GM23338 (cell line): ENCODE data around the gene GPR37L1. TPM values are rescaled to one million over a fixed set of nuclear protein-coding genes. Genes with fewer than 3 reads are reported as not detected.

Source experiments
- ATAC-seq: fragments of 200-7000 bp; cut with Tn5 transposase; 3 replicates; pipeline ENCODE4 v1.9.1; 2020
- DNase-seq: peaks from one replicate; pipeline ENCODE4 v3.0.0-alpha.2; 2015; ENCODE audit warnings: low spot score
- H2AFZ ChIP-seq: fragments of 200-600 bp; sonication (generic); 2 replicates; pipeline ENCODE4 v1.8.0; 2016; ENCODE audit warnings: antibody characterized with exemption, mild to moderate bottlenecking, moderate library complexity
- H3F3A ChIP-seq: fragments of 200-600 bp; sonication (generic); replicated peaks from 2 replicates; pipeline ENCODE4 v1.8.0; 2017; ENCODE audit warnings: antibody characterized with exemption, mixed run types, low read depth
- H3K27ac ChIP-seq: fragments of 200-600 bp; sonication (generic); 2 replicates; pipeline ENCODE4 v1.6.1; 2016; ENCODE audit warnings: low read depth
- H3K27me3 ChIP-seq: fragments of 200-600 bp; sonication (generic); 2 replicates; pipeline ENCODE4 v1.8.0; 2016; ENCODE audit warnings: mild to moderate bottlenecking, mixed run types, moderate library complexity; ENCODE audit not compliant: insufficient read depth
- H3K36me3 ChIP-seq: fragments of 200-600 bp; sonication (generic); 2 replicates; pipeline ENCODE4 v1.8.0; 2016; ENCODE audit warnings: mild to moderate bottlenecking; ENCODE audit not compliant: insufficient read depth
- H3K4me1 ChIP-seq: fragments of 200-600 bp; sonication (generic); 2 replicates; pipeline ENCODE4 v1.8.0; 2016; ENCODE audit warnings: mild to moderate bottlenecking, moderate library complexity; ENCODE audit not compliant: insufficient read depth
- H3K4me2 ChIP-seq: fragments of 200-600 bp; sonication (generic); 2 replicates; pipeline ENCODE4 v1.7.1; 2017; ENCODE audit warnings: mixed run types
- H3K4me3 ChIP-seq: fragments of 200-600 bp; sonication (generic); 2 replicates; pipeline ENCODE4 v1.6.1; 2016; ENCODE audit warnings: mixed run types
- H3K79me2 ChIP-seq: fragments of 200-600 bp; sonication (generic); replicated peaks from 2 replicates; pipeline ENCODE4 v1.8.0; 2017; ENCODE audit warnings: mild to moderate bottlenecking; ENCODE audit not compliant: insufficient read depth
- H3K9me2 ChIP-seq: fragments of 200-600 bp; sonication (generic); 2 replicates; pipeline ENCODE4 v1.8.0; 2017; ENCODE audit not compliant: insufficient read depth
- H4K20me1 ChIP-seq: fragments of 200-600 bp; sonication (generic); replicated peaks from 2 replicates; pipeline ENCODE4 v1.8.0; 2017; ENCODE audit warnings: mild to moderate bottlenecking; ENCODE audit not compliant: insufficient read depth
- H3K27ac Mint-ChIP-seq: 2 replicates; pipeline ENCODE4 v1.8.0; 2020; ENCODE audit warnings: inconsistent platforms, mild to moderate bottlenecking, moderate library complexity, mixed read lengths
- H3K27me3 Mint-ChIP-seq: 3 replicates; pipeline ENCODE4 v1.8.0; 2022; ENCODE audit warnings: low read depth, mild to moderate bottlenecking, moderate library complexity, mixed read lengths, inconsistent platforms; ENCODE audit not compliant: insufficient read depth, poor library complexity
- H3K36me3 Mint-ChIP-seq: 3 replicates; pipeline ENCODE4 v1.8.0; 2021; ENCODE audit warnings: low read depth, mild to moderate bottlenecking, inconsistent platforms, moderate library complexity, mixed read lengths
- H3K4me1 Mint-ChIP-seq: 3 replicates; pipeline ENCODE4 v1.8.0; 2020; ENCODE audit warnings: mild to moderate bottlenecking, inconsistent platforms, mixed read lengths
- H3K4me3 Mint-ChIP-seq: 3 replicates; pipeline ENCODE4 v1.8.0; 2021; ENCODE audit warnings: moderate library complexity, mild to moderate bottlenecking, inconsistent platforms, mixed read lengths
- H3K9me3 Mint-ChIP-seq: 3 replicates; pipeline ENCODE4 v1.8.0; 2020; ENCODE audit warnings: moderate library complexity, mild to moderate bottlenecking, inconsistent platforms, mixed read lengths
- CREB1 ChIP-seq: fragments of 250-450 bp; sonication (Bioruptor Pico); IDR thresholded peaks from 2 replicates; pipeline ENCODE4 v1.5.0; 2020; ENCODE audit warnings: low read depth, mild to moderate bottlenecking, moderate library complexity
- EZH2 ChIP-seq: fragments of 200-600 bp; sonication (generic); IDR thresholded peaks from one replicate; pipeline ENCODE4 v1.8.0; 2017; ENCODE audit warnings: antibody characterized with exemption, mild to moderate bottlenecking, low read depth; ENCODE audit not compliant: unreplicated experiment
- EZH2phosphoT487 ChIP-seq: fragments of 200-600 bp; sonication (generic); IDR thresholded peaks from one replicate; pipeline ENCODE4 v1.8.1; 2018; ENCODE audit warnings: antibody characterized with exemption; ENCODE audit not compliant: unreplicated experiment
- JUNB ChIP-seq: IDR thresholded peaks from one replicate; pipeline ENCODE4 v1.6.1; 2016; ENCODE audit warnings: antibody characterized with exemption; ENCODE audit not compliant: unreplicated experiment
- NANOG ChIP-seq: IDR thresholded peaks from 2 replicates; pipeline ENCODE4 v1.6.1; 2016; ENCODE audit warnings: antibody characterized with exemption, borderline replicate concordance
- POLR2AphosphoS5 ChIP-seq: IDR thresholded peaks from 2 replicates; pipeline ENCODE4 v1.6.1; 2016; ENCODE audit warnings: antibody characterized with exemption, low read depth
- STAT1 ChIP-seq: IDR thresholded peaks from one replicate; pipeline ENCODE4 v1.6.1; 2016; ENCODE audit warnings: antibody characterized with exemption; ENCODE audit not compliant: unreplicated experiment
- ZNF114 ChIP-seq: fragments of 250-450 bp; sonication (Bioruptor Pico); IDR thresholded peaks from 2 replicates; pipeline ENCODE4 v1.5.0; 2020; ENCODE audit warnings: mild to moderate bottlenecking, moderate library complexity
- ZNF331 ChIP-seq: fragments of 250-450 bp; sonication (Bioruptor Pico); IDR thresholded peaks from 2 replicates; pipeline ENCODE4 v1.5.0; 2020; ENCODE audit warnings: low read depth, mild to moderate bottlenecking, moderate library complexity
- ZNF462 ChIP-seq: fragments of 250-450 bp; sonication (Bioruptor Pico); IDR thresholded peaks from 2 replicates; pipeline ENCODE4 v1.5.0; 2020; ENCODE audit warnings: mild to moderate bottlenecking, moderate library complexity
- polyA plus RNA-seq: library from polyadenylated mRNA; unstranded; fragments of >200 nt; fragmentation: Nextera tagmentation; extraction: Ambion mirVana; gene quantifications from 2 replicates; pipeline ENCODE4 v1.2.1, GENCODE V29; 2016
- total RNA-seq: library from RNA; depleted of rRNA; stranded (reverse); fragments of >200 nt; shearing (Covaris generic); gene quantifications from 2 replicates; pipeline ENCODE4 v1.2.3, GENCODE V29; 2014
- TF ChIP-seq, protein P1 (sequence below): IDR thresholded peaks from 2 replicates; pipeline ENCODE4 v1.6.1; 2016; ENCODE audit warnings: antibody characterized with exemption
- TF ChIP-seq, protein P2 (sequence below), 2 experiments: fragments of 200-600 bp in 1 of 2; sonication (generic) in 1 of 2; conservative IDR thresholded peaks; 2 replicates each; pipeline versions ENCODE4 v1.5.1 to v1.6.1; 2016 to 2017; ENCODE audit warnings: antibody characterized with exemption in 2 of 2, low read depth in 2 of 2, mild to moderate bottlenecking in 2 of 2, moderate library complexity in 1 of 2
- TF ChIP-seq, protein P3 (sequence below): IDR thresholded peaks from one replicate; pipeline ENCODE4 v1.6.1; 2018; ENCODE audit warnings: antibody characterized with exemption; ENCODE audit not compliant: unreplicated experiment

Gene GPR37L1
- total and polyA plus RNA-seq, 2 experiments from 2014 or later = 0.08 to 0.21 TPM

- Mint-ChIP-seq H3K9me3 (no peaks in the 10 kb centered on the region; the same call in 2 of the 3 replicates), H3K36me3 (peaks cover 20% of the 10 kb centered on the region), H3K27ac (no peak overlapping the region), H3K27me3 (peaks cover 9% of the 10 kb centered on the region), H3K4me1 (peaks cover 11% of the 10 kb centered on the region), H3K4me3 (no peak overlapping the region)
- Histone ChIP-seq H3K27me3 (no peaks in the 10 kb centered on the region), H3K4me2 (no peak overlapping the region), H3K4me1 (no peaks in the 10 kb centered on the region; the same call in 1 of the 2 replicates), H3F3A (no peaks in the 10 kb centered on the region), H3K9me2 (no peaks in the 10 kb centered on the region), H3K27ac (no peak overlapping the region), H4K20me1 (no peaks in the 10 kb centered on the region; the same call in 1 of the 2 replicates), H3K4me3 (no peak overlapping the region), H2AFZ (no peak overlapping the region), H3K79me2 (no peaks in the 10 kb centered on the region), H3K36me3 (no peaks in the 10 kb centered on the region; the same call in 1 of the 2 replicates)
- no peak for TF ChIP-seq STAT1
- TF ChIP-seq, protein P1, sequence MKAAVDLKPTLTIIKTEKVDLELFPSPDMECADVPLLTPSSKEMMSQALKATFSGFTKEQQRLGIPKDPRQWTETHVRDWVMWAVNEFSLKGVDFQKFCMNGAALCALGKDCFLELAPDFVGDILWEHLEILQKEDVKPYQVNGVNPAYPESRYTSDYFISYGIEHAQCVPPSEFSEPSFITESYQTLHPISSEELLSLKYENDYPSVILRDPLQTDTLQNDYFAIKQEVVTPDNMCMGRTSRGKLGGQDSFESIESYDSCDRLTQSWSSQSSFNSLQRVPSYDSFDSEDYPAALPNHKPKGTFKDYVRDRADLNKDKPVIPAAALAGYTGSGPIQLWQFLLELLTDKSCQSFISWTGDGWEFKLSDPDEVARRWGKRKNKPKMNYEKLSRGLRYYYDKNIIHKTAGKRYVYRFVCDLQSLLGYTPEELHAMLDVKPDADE = no peak
- TF ChIP-seq NANOG = no peak
- TF ChIP-seq POLR2AphosphoS5 = no peak
- no peak for TF ChIP-seq EZH2phosphoT487
- no peak for TF ChIP-seq ZNF331 (CRISPR knock-in tag)
- no peak for TF ChIP-seq JUNB
- no peak for TF ChIP-seq EZH2
- TF ChIP-seq, protein P2, sequence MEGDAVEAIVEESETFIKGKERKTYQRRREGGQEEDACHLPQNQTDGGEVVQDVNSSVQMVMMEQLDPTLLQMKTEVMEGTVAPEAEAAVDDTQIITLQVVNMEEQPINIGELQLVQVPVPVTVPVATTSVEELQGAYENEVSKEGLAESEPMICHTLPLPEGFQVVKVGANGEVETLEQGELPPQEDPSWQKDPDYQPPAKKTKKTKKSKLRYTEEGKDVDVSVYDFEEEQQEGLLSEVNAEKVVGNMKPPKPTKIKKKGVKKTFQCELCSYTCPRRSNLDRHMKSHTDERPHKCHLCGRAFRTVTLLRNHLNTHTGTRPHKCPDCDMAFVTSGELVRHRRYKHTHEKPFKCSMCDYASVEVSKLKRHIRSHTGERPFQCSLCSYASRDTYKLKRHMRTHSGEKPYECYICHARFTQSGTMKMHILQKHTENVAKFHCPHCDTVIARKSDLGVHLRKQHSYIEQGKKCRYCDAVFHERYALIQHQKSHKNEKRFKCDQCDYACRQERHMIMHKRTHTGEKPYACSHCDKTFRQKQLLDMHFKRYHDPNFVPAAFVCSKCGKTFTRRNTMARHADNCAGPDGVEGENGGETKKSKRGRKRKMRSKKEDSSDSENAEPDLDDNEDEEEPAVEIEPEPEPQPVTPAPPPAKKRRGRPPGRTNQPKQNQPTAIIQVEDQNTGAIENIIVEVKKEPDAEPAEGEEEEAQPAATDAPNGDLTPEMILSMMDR (conservative IDR thresholded peaks at IDR 0.05; ENCODE audit: low read depth in 2 of 2) = no peak
- TF ChIP-seq, protein P3, sequence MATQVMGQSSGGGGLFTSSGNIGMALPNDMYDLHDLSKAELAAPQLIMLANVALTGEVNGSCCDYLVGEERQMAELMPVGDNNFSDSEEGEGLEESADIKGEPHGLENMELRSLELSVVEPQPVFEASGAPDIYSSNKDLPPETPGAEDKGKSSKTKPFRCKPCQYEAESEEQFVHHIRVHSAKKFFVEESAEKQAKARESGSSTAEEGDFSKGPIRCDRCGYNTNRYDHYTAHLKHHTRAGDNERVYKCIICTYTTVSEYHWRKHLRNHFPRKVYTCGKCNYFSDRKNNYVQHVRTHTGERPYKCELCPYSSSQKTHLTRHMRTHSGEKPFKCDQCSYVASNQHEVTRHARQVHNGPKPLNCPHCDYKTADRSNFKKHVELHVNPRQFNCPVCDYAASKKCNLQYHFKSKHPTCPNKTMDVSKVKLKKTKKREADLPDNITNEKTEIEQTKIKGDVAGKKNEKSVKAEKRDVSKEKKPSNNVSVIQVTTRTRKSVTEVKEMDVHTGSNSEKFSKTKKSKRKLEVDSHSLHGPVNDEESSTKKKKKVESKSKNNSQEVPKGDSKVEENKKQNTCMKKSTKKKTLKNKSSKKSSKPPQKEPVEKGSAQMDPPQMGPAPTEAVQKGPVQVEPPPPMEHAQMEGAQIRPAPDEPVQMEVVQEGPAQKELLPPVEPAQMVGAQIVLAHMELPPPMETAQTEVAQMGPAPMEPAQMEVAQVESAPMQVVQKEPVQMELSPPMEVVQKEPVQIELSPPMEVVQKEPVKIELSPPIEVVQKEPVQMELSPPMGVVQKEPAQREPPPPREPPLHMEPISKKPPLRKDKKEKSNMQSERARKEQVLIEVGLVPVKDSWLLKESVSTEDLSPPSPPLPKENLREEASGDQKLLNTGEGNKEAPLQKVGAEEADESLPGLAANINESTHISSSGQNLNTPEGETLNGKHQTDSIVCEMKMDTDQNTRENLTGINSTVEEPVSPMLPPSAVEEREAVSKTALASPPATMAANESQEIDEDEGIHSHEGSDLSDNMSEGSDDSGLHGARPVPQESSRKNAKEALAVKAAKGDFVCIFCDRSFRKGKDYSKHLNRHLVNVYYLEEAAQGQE = no peak
- TF ChIP-seq CREB1 (CRISPR knock-in tag) = no peak
- TF ChIP-seq ZNF462 (CRISPR knock-in tag) = no peak
- TF ChIP-seq ZNF114 (CRISPR knock-in tag) = no peak
- DNase-seq = no peak
- ATAC-seq = no peak
These were observed 7.0 kb downstream of the GPR37L1 start for GRCh38 chr1:202129453-202130296.
